GM19328 (cell line): ENCODE data around the gene MXI1.

Source experiments
- ATAC-seq: cut with Tn5 transposase; IDR thresholded peaks from one replicate; pipeline ENCODE4 v1.9.1; 2021; ENCODE audit warnings: mild to moderate bottlenecking, moderate library complexity; ENCODE audit not compliant: unreplicated experiment

Gene MXI1

DNA sequence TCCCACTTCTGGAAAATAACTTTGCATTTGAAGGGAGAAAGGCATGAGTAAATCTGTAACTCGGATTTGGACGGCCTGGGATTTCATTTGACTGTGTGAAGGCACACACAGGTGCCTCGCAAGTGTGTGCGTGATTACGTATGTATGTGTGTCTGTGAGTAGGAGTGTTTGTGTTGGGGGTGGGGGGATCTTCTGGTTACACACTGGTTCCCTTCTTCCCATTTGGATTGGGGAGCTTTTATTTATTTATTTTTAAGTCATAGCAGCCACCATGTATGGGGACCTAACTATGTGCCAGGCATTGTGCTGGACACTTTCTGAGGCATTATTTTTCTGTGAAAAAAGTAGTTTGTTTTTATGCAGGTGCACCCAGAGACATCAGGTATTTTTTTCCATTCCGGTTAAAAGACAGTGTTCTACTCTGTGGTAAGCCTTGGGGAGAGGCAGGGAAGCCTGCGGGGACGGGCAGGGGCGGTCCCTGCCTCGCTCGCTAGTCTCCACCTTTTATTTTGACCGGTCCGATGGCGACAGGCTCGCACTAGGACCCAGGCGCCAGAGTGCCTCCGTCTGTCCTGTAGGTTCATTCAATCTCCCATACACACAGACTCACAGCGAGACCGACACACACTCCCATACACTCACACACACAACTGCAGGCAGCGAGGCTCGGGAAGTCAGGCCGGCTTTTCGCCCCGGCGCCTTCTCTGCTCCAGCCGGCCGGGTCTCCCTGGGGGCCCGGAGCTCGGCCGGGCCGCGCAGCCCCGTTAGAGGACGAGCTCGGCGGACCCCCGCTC, at the start of gene MXI1:
Gene MXI1 (plus strand): TSS at position 595 of the 794 bp plus-strand sequence. CDS start 204 bp downstream, outside the sequence.
- ATAC-seq, result peak; percentile 44

GRCh38 chr10:110158051-110159005, 49.1 kb upstream of the MXI1 start:
- no peak for ATAC-seq

DNA sequence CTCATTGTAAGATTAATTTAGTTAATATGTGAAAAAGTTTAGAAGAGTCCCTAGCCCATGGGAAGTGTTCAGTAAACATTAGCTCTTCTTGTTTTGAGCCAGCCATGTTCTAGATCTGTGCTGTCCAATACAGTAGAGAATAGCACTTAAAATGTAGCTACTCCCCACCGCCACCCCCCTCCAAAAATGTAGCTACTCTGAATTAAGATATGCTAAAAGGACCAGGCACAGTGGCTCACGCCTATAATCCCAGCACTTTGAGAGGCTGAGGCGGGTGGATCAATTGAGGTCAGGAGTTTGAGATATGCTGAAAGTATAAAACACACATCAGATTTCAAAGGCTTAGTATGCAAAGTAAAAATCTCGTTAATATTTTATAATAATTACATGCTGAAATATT, 47.3 kb upstream of the MXI1 start:
- no peak for ATAC-seq

DNA sequence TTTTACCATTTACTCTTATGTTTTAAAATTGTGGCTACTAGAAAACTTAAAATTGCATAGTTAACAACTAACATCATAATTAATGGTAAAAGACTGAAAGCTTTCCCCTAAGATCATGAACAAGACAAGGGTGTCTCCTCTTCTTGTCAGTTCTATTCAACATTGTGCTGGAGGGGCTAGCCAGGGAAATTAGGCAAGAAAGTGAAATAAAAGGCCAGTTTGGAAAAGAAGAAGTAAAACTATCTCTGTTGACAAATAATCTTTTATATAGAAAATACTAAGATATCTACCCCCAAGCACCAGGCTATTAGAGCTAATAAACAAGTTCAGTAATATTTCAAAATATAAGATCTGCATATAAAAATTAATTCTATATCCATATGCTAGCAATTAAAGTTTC, 46.9 kb upstream of the MXI1 start:
- no peak for ATAC-seq

- no peak for ATAC-seq
Measured at GRCh38 chr10:110162741-110163145, 44.7 kb upstream of the MXI1 start.

- ATAC-seq, result no peak
Measured at GRCh38 chr10:110163192-110163773, 44.1 kb upstream of the MXI1 start.

GRCh38 chr10:110163841-110164240, 43.6 kb upstream of the MXI1 start:
- ATAC-seq, result no peak

DNA sequence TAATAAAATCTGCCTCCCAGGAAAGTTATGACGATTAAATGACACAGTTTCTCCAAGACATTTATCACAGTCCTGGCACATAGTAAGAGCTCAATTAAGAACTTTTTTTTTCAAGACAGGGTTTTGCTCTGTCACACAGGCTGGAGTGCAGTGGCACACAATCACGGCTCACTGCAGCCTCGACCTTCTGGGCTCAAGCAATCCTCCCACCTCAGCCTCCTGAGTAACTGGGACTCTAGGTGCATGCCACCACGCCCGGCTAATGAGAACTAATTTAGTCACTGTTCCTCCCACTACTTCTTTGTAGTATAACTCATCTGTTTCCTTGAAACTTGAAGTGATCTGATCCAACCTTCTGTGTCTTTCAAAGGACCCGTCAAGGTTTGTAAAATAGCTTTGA, 42.2 kb upstream of the MXI1 start:
- ATAC-seq, result no peak

DNA sequence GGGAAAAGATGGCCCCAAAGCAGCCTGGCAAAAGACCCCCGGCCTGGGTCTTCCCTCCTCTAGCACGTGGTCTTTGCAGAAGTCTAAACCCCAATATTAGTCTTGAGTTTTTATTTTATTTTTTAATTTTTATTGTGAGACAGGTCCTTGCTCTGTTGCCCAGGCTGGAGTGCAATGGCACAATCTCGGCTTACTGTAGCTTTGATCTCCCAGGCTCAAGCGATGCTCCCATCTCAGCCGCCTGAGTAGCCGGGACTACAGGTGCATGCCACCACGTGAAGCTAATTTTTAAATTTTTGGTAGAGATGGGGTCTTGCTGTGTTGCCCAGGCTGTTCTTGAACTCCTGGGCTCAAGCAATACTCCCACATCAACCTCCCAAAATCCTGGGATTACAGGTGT, 40.3 kb upstream of the MXI1 start:
- ATAC-seq, result no peak

DNA sequence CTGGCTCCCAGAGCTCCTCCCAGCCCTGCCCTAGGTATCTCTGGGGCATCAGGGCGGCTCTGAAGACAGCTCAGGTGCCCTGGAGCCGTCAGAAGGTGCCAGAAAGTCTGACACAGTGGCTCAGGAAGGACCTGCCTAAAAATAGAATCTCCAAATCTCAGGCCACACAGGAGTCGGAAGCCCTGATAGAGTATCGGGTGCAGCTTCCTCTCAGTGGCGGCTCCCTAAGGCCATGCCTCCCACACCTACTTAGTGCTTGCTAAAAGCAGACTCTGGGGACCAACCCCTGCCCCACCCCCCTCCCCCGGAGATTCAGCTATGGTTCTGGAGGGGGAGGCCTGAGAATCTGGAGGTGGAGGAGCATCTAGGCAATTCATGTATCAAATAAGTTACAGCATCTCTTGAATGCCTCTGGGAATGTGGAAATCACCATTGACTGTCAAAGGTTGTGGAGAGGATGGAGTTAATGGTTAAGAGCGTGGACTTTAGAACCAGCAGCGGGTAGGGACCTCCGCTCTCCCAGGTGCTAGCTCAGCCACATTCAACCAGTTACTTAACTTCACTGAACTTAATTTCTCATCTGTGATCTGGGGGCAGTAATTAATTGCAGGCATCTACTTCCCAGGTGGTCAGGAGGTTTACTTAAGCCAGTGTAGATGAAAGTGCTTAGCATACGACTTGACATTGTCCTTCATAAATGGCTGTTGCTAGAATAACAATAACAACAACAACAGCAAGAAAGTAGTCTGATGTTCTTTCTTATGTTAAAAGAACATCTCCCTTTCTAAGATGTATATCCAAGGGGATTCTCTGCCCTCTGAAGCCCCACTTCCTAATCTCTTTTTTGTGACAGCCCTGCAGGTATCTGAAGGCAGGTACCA, 38.6 kb upstream of the MXI1 start:
- ATAC-seq, result no peak

DNA sequence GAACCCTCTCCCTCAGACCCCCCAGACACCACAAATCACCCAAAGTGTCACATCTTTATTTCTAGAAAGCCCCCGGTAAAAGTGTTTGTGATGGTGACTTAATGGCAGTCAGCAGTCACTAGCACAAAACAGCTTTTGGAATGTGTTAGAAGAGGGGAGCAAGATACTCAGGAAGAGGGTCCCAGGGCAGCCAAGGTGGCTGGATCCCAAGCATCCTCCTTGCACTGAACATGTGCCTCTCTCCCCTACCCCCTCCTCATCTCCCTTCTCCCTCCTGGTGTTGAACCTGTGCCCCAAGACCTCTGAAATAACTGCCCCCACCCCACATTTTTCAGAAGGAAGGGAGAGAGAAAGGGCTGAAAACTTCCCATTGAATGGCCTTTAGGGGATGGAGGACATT, 37.8 kb upstream of the MXI1 start:
- ATAC-seq, result no peak

GRCh38 chr10:110170142-110170971, 37.0 kb upstream of the MXI1 start:
- ATAC-seq, result no peak

GRCh38 chr10:110171032-110171431, 36.4 kb upstream of the MXI1 start:
- ATAC-seq, result no peak

- ATAC-seq, result no peak
Measured at GRCh38 chr10:110172155-110172554, 35.2 kb upstream of the MXI1 start.

- ATAC-seq, result no peak
Measured at GRCh38 chr10:110174201-110174600, 33.2 kb upstream of the MXI1 start.

DNA sequence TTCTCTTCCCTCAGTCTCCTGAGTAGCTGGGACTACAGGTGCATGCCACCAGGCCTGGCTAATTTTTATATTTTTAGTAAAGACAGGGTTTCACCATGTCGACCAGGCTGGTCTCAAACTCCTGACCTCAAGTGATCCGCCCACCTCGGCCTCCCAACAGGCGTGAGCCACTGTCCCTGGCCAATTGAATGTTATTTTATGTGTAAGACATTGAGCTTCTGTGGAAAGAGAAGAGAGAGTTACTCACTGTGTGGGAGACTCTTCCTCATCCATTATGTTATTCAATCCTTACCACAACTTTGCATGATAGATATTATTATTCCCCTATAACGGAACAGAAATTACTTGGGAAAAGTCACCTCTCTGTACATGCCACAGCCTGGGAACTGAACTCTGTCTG, 32.6 kb upstream of the MXI1 start:
- no peak for ATAC-seq

GRCh38 chr10:110175406-110175805, 32.0 kb upstream of the MXI1 start:
- ATAC-seq, result no peak

DNA sequence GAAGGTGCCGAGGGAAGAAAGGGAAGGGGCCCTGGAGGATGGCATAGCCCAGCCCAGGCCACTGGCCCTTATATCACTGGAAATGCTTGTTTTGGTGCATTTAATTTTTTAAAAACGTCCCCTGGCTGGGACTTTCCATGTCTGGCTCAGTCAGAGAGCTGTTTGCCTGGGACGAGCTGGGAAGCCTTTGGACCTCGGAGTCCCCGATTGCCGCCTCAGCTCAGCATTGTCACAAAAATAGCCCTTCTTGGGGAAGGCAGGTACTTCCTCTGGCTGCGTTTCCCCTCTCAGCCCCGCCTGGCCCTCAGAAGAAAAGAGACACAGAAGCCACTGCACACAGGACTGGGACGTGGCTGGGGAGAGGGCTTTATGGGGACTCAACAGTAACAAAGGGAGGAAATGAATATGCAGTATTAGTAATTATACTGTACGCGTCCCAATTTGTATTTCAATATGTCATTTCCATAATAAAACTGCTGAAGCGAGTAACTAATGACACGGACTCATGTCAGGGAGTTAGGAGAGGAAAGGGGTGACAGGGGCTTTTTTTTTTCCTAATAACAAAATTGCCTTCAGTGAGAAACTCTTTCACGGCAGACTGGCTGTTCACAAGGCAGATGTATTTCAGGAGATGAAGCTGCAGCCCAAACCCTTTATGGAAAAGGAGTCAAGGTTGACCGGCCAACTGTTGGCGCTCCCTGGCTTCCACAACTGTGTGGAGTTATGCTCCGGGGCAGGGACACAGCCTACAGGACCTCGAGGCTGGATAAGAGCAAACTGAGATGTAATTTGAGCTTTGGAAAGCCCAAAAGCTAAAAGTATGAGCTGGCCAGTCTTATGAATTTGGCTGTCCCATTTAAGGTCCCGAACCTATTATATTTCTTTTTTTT, 31.0 kb upstream of the MXI1 start:
- ATAC-seq, result no peak

DNA sequence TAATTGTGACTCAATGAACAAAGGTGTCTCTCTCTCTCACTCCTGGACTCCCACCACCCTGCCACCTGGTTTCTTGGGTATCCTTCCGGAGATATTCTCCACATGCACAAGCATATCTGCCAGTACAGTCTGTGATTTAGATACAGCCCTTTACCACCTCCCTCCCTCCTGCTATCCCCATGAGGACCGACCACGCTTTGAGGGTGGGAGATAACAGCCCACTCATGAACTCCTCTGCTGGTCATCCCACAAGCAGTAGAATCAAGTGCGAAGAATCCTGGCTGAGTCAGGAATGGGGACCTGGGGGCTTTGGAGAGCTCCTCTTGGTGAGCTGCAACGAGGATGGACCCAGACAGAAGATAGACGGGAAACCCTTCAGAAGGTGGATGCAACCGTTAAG, 28.2 kb upstream of the MXI1 start:
- no peak for ATAC-seq
